Keratinocyte (primary cell): ENCODE measurements around the gene MLLT10. TPM values are rescaled to one million over a fixed set of nuclear protein-coding genes. Genes with fewer than 3 reads are reported as not detected.

ENCODE experiments used
- DNase-seq: peaks from one replicate; pipeline ENCODE4 v3.0.0-alpha.2; 2011; ENCODE audit warnings: low read depth, missing footprints, low spot score
- FAIRE-seq: peaks from 2 replicates; lab custom pipeline; 2011; peaks lifted over from hg19 to GRCh38; lab: Jason Lieb, UNC
- H2AFZ ChIP-seq: 2 replicates; pipeline ENCODE4 v1.6.0; 2012; ENCODE audit warnings: low read length, control low read depth, inconsistent platforms; ENCODE audit not compliant: control insufficient read depth
- H3K27ac ChIP-seq: 2 replicates; pipeline ENCODE4 v1.5.1; 2011; ENCODE audit warnings: low read length; ENCODE audit not compliant: control insufficient read depth, insufficient read depth
- H3K27me3 ChIP-seq: 3 replicates; pipeline ENCODE4 v1.6.0; 2011; ENCODE audit warnings: low read length; ENCODE audit not compliant: control insufficient read depth, insufficient read depth; ENCODE audit errors: extremely low read depth
- H3K36me3 ChIP-seq, 2 experiments: 2 replicates in 1 of 2; 3 replicates in 1 of 2; pipeline ENCODE4 v1.5.1; 2011; ENCODE audit warnings: low read length in 2 of 2, mild to moderate bottlenecking in 1 of 2; ENCODE audit not compliant: control insufficient read depth in 2 of 2, insufficient read depth in 2 of 2; ENCODE audit errors: extremely low read depth in 1 of 2
- H3K4me1 ChIP-seq: 3 replicates; pipeline ENCODE4 v1.5.1; 2011; ENCODE audit warnings: low read length; ENCODE audit not compliant: control insufficient read depth, insufficient read depth; ENCODE audit errors: extremely low read depth
- H3K4me2 ChIP-seq: 3 replicates; pipeline ENCODE4 v1.6.0; 2011; ENCODE audit warnings: low read depth, low read length; ENCODE audit not compliant: control insufficient read depth, insufficient read depth; ENCODE audit errors: extremely low read depth
- H3K4me3 ChIP-seq, 3 experiments: fragments of 200-600 bp in 1 of 3; sonication (generic) in 1 of 3; 2 replicates in 2 of 3; 3 replicates in 1 of 3; pipeline ENCODE4 v1.5.1; 2011 to 2016; ENCODE audit warnings: low read length in 3 of 3, mild to moderate bottlenecking in 3 of 3, control low read depth in 2 of 3, inconsistent platforms in 1 of 3, low read depth in 1 of 3, mixed read lengths in 1 of 3, mixed run types in 1 of 3, moderate library complexity in 1 of 3; ENCODE audit not compliant: control insufficient read depth in 2 of 3, insufficient read depth in 2 of 3; ENCODE audit errors: extremely low read depth in 1 of 3
- H3K79me2 ChIP-seq: 2 replicates; pipeline ENCODE4 v1.6.0; 2012; ENCODE audit warnings: low read length; ENCODE audit not compliant: control insufficient read depth, insufficient read depth
- H3K9ac ChIP-seq: 3 replicates; pipeline ENCODE4 v1.6.0; 2011; ENCODE audit warnings: low read length; ENCODE audit not compliant: control insufficient read depth, insufficient read depth; ENCODE audit errors: extremely low read depth
- H3K9me1 ChIP-seq: 3 replicates; pipeline ENCODE4 v1.6.0; 2011; ENCODE audit warnings: low read length; ENCODE audit not compliant: control insufficient read depth, insufficient read depth; ENCODE audit errors: extremely low read depth
- H3K9me3 ChIP-seq: 2 replicates; pipeline ENCODE4 v1.5.1; 2012; ENCODE audit warnings: low read depth, low read length; ENCODE audit not compliant: control insufficient read depth
- H4K20me1 ChIP-seq: 3 replicates; pipeline ENCODE4 v1.6.0; 2011; ENCODE audit warnings: low read length; ENCODE audit not compliant: control insufficient read depth, insufficient read depth; ENCODE audit errors: extremely low read depth
- EZH2 ChIP-seq: IDR thresholded peaks from one replicate; pipeline ENCODE4 v1.6.1; 2012; ENCODE audit warnings: inconsistent platforms, mild to moderate bottlenecking, low read length, moderate library complexity
- dilution Hi-C: fragments of 300-500 bp; cut with MboI; formaldehyde crosslinking; loops from one replicate; pipeline ENCODE4 v1.7.0; 2020; ENCODE audit warnings: low sequenced_read_pairs; ENCODE audit not compliant: extremely low pct_ligation_motif_present
- polyA plus RNA-seq, 5 experiments: library from polyadenylated mRNA; depleted of rRNA in 3 of 5; stranded (reverse) in 3 of 5; stranded (forward) in 1 of 5; unstranded in 1 of 5; fragments of >200 nt; gene quantifications; 1 replicate in 1 of 5; 2 replicates in 3 of 5; 3 replicates in 1 of 5; pipeline versions ENCODE4 v1.2.1 to v1.2.3, GENCODE V29; 2011 to 2012; ENCODE audit warnings: missing spikeins in 2 of 5, low read depth in 1 of 5, low replicate concordance in 1 of 5
- TF ChIP-seq, protein P1 (sequence below), 3 experiments: IDR thresholded peaks in 1 of 3; conservative IDR thresholded peaks in 1 of 3; optimal IDR thresholded peaks in 1 of 3; 2 replicates in 2 of 3; 3 replicates in 1 of 3; pipeline versions ENCODE3 to v1.5.1; 2011; ENCODE audit warnings: low read length in 3 of 3, mild to moderate bottlenecking in 3 of 3, moderate library complexity in 2 of 3, control low read depth in 1 of 3, inconsistent platforms in 1 of 3; ENCODE audit not compliant: insufficient read depth in 2 of 3; ENCODE audit errors: extremely low read depth in 1 of 3

MLLT10 gene
- polyA plus RNA-seq, 1 donor (not counting 4 experiments of a cell fraction or from before 2014, with no cell fraction given): 40.2 TPM

GRCh38 chr10:21513405-21513788, 20.6 kb upstream of the MLLT10 start:
- Histone ChIP-seq H3K27ac (no peak overlapping the region), H4K20me1 (no peaks in the 10 kb centered on the region), H3K4me3 (no peak overlapping the region), H3K4me1 (peaks cover 19% of the 10 kb centered on the region), H3K79me2 (no peaks in the 10 kb centered on the region), H2AFZ (no peak overlapping the region), H3K4me2 (no peak overlapping the region), H3K9ac (no peak overlapping the region), H3K9me1 (no peaks in the 10 kb centered on the region), H3K27me3 (no peaks in the 10 kb centered on the region), H3K36me3 (no peaks in the 10 kb centered on the region), H3K9me3 (no peaks in the 10 kb centered on the region)
- no peak for DNase-seq
- TF ChIP-seq, protein P1, sequence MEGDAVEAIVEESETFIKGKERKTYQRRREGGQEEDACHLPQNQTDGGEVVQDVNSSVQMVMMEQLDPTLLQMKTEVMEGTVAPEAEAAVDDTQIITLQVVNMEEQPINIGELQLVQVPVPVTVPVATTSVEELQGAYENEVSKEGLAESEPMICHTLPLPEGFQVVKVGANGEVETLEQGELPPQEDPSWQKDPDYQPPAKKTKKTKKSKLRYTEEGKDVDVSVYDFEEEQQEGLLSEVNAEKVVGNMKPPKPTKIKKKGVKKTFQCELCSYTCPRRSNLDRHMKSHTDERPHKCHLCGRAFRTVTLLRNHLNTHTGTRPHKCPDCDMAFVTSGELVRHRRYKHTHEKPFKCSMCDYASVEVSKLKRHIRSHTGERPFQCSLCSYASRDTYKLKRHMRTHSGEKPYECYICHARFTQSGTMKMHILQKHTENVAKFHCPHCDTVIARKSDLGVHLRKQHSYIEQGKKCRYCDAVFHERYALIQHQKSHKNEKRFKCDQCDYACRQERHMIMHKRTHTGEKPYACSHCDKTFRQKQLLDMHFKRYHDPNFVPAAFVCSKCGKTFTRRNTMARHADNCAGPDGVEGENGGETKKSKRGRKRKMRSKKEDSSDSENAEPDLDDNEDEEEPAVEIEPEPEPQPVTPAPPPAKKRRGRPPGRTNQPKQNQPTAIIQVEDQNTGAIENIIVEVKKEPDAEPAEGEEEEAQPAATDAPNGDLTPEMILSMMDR (optimal IDR thresholded peaks at IDR 0.05 in 1 of 3, IDR thresholded peaks at IDR 0.05 in 1 of 3, conservative IDR thresholded peaks at IDR 0.05 in 1 of 3; ENCODE audit: extremely low read depth in 1 of 3, insufficient read depth in 2 of 3, low read length in 3 of 3): no peak
- no peak for TF ChIP-seq EZH2
- dilution Hi-C loops: no loop called here
- FAIRE-seq: no peak

DNA sequence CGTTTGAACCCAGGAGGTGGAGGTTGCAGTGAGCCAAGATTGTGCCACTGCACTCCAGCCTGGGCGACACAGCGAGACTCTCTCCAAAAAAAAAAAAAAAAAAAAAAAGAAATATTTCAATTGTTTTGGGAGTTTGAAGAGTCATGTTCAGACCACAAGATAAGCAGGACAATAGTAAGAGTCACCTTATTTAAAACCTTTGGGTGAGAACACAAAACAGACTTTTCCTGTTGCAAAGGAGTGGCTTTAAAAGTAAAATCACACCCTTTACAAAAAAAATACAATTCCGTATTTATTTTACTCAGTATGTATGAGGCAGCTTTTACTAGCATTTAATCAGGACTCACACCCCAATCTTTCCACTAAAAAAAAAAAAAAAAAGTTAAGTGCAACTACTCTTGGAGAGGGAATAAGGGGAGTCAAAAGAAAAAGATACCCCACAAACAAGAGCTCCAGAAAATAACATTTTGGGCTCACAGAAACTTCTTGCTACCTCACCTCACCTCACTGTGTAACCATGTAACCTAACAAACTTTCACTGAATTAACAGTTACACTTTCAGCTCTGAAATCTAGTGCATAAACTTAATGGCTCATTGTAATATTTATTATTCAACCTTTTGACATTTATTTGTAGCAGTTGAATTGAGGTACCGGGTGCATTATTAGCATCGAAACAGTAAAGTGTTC, 19.8 kb upstream of the MLLT10 start:
- Histone ChIP-seq H3K9ac (no peak overlapping the region), H2AFZ (no peak overlapping the region), H3K9me1 (no peaks in the 10 kb centered on the region), H3K36me3 (no peaks in the 10 kb centered on the region), H3K9me3 (no peaks in the 10 kb centered on the region), H3K4me3 (peak overlapping the region in 1 of 3 experiments; percentile 6), H3K4me2 (peak overlapping the region; percentile 77), H3K79me2 (no peaks in the 10 kb centered on the region), H3K27me3 (no peaks in the 10 kb centered on the region), H3K27ac (no peak overlapping the region), H4K20me1 (no peaks in the 10 kb centered on the region), H3K4me1 (peaks cover 22% of the 10 kb centered on the region)
- TF ChIP-seq, protein P1 (optimal IDR thresholded peaks at IDR 0.05 in 1 of 3, IDR thresholded peaks at IDR 0.05 in 1 of 3, conservative IDR thresholded peaks at IDR 0.05 in 1 of 3; ENCODE audit: extremely low read depth in 1 of 3, insufficient read depth in 2 of 3, low read length in 3 of 3): no peak
- no peak for TF ChIP-seq EZH2
- FAIRE-seq (no peak), DNase-seq (no peak)
- dilution Hi-C loops: no loop called here
